H4 (cell line): ENCODE measurements around the gene AAK1. TPM values are rescaled to one million over a fixed set of nuclear protein-coding genes. Genes with fewer than 3 reads are reported as not detected.

Source experiments
- DNase-seq: peaks from one replicate; pipeline ENCODE4 v3.0.0-alpha.2; 2015; ENCODE audit warnings: low spot score
- total RNA-seq: library from RNA; depleted of rRNA; stranded (reverse); fragments of >200 nt; shearing (Covaris generic); gene quantifications from 2 replicates; pipeline ENCODE4 v1.2.3, GENCODE V29; 2014

AAK1 gene
- total RNA-seq, 1 experiment from 2014 or later, result 19.8 TPM

- no peak for DNase-seq
Observed at GRCh38 chr2:69539549-69539908, 104.0 kb downstream of the AAK1 start.

- no peak for DNase-seq
Observed at GRCh38 chr2:69538872-69539548, 104.5 kb downstream of the AAK1 start.

GRCh38 chr2:69538249-69538648 lies 105.3 kb downstream of the AAK1 start:
- no peak for DNase-seq

- DNase-seq, result no peak
Observed at GRCh38 chr2:69535817-69536241, 107.7 kb downstream of the AAK1 start.

DNA sequence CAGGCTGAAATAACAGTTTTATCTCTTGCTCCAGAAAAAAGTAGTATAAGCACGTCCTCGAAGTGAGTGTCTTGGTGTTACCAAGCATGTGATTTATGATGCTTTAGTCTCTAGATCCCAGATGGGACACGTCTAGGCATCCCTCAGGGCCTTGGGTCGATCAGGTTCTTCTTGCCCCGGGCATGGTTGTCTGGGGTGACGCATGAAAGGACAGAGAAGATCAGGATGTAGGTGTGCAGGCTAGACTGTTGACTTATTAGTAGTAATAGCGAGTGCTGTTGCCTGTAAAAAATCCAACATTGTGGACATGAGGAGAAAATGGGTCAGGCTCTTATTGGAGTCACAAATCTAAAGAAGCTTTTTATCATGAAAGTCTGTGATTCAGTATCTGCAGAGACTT lies 112.4 kb downstream of the AAK1 start:
- DNase-seq, result no peak

- no peak for DNase-seq
Observed at GRCh38 chr2:69529480-69529879, 114.1 kb downstream of the AAK1 start.

DNA sequence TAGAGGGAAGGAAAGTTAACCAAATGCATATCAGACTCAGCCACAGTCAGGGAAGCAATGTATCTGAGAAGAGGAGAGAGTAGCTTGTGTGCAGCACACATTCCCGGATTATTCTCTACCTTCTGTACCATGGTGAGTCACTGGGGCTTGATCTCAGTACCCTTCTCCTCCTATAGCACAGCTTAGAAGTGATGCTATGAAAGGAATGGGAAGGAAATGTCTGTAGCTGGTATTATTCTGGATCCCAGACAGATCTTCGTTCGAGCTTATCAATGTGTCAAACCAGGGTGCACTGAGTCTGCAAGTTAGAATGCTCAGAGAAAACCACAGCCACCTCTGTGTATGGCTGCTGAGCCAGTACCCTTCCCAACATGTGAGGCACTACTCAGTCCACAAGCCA lies 118.3 kb downstream of the AAK1 start:
- no peak for DNase-seq

- no peak for DNase-seq
Observed at GRCh38 chr2:69524799-69525198, 118.7 kb downstream of the AAK1 start.

DNA sequence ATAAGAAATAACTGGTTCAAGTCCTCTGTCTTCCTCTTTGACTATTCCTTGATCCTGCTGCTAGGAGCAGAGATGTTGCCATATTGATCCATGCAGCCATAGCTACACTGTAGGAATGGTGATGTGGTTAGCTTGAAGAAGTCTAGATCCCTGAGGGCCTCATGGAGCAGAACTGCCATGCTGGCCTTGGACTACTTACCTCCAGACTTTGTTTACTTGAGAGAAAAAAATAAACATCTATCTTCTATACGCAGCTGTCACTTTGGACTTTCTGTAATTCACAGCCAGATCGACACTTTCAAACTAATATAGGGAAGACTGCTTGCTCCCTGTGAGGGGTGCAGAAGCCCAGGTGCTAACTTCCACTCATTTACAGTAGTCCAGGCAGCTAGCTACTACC lies 121.8 kb downstream of the AAK1 start:
- no peak for DNase-seq

DNA sequence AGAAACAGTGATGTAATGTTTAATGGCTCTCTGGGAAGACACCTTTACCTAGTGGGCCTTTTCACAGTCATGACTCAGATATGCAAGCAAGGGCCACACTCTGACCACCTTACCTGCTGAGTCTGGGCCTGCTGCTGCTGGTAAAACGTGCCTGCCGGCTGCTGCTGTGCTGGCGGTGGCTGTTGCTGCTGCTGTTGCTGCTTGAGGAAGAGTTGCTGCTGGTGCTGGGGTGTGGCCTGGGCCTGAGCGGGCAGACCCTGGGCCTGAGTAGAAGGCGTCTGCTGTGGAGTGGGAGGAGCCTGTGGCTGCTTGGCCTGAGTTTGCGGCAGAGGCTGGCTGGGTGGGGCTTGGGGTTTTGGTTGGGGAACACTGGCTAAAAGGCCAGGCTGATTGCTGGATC lies 124.7 kb downstream of the AAK1 start:
- DNase-seq, result no peak

DNA sequence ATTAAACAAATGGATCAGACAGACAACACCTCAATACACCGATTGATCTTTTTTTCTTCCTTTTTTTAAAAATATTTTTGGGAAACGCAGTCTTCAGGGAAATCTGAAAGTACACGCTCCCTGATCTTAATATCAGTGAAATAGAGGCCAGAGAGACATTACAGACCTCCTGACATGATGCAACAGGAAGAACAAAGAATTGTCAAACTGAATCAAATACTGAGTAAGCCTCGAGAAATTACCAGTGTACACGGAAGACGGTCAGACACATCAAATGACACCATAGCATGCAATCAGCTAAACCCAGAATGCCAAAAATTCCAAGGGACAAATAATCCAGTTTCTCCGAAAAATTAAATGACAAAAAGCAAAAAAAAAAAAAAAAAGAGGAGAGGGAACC lies 126.1 kb downstream of the AAK1 start:
- no peak for DNase-seq

GRCh38 chr2:69514819-69515218 lies 128.7 kb downstream of the AAK1 start:
- no peak for DNase-seq

DNA sequence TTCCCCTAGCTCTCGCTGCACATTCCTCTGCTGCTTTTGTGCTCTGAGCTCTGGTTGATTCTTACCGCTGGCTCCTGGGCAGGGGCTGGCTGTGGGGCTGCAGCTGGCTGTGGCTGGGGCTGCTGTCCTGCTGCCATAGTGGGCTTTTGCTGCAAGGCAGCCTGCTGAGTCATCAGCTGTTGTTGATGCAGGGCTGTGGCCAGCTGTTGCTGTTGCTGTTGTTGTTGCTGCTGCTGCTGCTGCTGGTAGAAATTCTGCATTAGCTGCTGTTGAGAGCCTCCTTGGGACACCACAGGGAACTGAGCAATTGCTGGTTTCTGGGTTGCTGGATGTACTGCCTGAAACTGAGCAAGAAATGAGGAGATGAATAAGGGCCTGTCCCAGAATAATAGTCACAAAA lies 129.1 kb downstream of the AAK1 start:
- peak; percentile 42 for DNase-seq

DNA sequence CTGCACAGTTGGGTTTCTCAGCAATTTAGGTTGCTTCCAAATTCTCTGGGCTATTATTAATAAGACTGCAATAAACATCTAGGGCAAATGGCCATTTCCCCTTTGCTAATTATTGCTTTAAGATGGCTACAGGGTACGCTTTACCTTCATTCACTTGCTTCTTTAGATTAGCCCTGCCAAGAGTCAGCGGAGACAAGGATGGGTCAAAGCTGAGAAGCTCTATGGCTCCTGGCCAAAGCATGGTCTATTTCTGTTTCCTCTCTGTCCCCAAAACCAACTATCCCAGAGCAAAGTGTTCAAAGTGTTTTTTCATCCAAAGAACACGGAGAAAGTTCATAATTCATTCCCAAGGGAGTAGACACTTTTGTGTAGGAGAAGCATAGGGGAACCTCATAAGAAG lies 131.1 kb downstream of the AAK1 start:
- no peak for DNase-seq

- DNase-seq, result no peak
Observed at GRCh38 chr2:69510204-69510603, 133.3 kb downstream of the AAK1 start.

DNA sequence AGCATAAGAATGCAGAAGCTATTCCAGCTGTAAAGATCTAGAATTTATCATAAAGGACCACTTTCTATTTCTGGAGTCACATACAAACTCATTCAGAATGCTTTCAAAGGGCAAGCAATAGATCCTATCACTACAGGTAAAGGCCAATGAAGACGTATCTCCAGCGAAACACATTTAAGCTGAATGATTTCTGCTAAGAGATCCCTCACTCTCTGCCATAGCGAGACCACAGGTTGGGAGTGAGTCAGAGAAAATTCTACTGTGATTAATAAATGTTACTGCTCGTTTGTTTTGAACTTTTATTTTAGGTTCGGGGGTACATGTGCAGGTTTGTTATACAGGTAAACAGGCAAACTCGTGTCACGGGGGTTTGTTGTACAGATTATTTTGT lies 133.8 kb downstream of the AAK1 start:
- DNase-seq, result no peak

DNA sequence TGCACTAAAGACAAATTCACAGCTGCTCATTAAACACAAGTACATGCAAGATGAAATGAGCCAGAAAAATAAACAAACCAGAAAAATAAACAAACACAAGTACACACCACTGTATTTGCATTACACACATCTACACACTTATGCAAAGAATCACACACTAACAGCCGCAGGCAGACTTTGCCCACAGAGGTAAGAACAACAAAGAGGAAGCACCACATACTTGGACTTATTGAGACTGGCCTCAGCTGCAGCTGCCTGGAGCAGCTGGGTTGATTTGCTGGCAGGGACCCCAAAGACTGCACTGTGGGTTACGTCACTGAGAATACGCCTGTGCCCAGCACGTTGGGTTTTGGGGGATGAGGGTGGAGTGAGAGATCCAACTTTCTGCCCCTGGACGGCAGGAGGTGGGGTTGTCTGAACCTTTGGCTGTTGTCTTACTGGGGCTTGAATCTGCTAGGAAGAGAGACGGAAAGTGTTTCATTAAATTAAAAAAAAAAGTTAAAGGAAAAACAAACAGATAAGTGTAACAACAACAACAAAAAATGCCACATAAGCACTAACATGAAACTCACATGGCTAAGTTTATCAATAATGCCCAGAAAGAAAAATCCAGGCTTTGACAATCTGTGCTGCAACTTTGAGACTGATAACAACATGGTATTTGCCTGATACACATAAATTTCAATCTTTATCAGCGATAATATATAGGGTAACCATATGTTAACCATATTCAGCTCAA lies 134.4 kb downstream of the AAK1 start:
- DNase-seq, result no peak

DNA sequence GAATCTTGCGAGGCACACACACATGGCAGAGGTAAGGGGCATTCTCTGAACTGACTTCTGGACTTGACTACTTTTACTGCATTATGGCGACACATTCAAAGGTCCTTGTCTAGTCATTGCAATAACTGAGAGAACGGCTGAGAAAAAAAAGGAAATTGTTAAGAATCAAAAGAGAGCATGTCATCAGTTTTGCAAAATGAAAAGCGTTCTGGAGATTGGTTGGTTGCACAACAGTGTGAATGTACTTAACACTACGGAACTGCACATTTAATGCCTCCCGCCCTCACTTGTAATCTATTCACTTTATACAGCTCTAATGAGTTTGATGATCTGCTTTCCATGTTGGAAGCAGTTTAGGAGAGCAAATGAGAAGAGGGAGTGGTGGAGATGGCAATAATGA lies 137.8 kb downstream of the AAK1 start:
- DNase-seq, result no peak

DNA sequence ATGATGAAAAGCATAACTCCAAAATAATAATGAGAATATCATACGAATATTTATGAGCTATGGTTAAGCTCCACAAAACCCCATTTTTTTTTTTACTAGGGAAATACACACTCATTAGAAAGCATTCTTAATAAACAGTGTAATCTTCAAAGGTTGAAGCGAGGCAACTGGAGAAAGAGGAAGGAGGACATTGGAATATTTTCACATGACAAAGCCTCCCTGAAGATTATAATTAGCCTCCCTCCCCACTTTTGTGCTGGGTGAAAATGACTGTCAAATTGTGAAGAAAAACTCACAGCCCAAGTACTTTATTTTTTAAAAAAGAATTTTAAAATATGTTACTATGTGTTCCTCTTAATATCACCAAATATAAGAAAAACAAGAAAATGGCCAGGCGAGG lies 142.2 kb downstream of the AAK1 start:
- no peak for DNase-seq

DNA sequence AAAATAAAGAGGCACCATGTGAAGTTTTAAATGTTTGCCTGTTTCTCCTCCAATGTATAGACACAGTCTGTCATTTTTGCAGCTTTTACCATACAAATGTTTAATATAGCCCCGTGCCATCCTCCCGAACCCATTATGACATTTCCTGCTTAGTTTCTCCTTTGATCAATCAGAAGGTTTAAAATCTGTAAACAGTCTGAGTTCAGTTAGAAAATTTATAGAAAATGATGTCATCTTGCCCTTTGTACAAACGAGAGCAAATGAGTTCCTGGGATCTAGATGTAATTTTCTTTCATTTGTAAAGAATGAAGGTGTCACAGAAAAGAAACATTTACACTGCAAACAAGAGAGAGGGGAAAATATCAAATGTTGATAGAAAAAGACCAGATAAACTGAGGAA lies 143.6 kb downstream of the AAK1 start:
- no peak for DNase-seq

DNA sequence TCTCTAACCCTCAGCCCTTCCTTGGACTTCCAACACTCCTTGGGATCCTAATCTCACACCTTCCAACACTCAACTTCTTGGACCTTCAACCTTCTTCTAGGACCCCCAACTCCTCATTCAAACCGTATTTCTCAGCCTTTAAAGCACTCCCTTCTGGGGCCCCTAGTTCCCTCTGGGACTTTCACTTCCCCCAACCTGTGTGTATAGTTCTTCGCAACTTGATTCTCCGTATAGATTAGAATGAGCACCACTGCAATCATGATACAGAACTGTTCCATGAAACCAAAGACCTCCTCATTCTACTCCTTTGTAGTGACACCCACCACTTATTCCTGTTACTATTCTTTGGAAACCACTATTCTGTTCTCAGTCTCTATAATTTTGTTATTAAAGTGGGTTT lies 144.3 kb downstream of the AAK1 start:
- no peak for DNase-seq

DNA sequence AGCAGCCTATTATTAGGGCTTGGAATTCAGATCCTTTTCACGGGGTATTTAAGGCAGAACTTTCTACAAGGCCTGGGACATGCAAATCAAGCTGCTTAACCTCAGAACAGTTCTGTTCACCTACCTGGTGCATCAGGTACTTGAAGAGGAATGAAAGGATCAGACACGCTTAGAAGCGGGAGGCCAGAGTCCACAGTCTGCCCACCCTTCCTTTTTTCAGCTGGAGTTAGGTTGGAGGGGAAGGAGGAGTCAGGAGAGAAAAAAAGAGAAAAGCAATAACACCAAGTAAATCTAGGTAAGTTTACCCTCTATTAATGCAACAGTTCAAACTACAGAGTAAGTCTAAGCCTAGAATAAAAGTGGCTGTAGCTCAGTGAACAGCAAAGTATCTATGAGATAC lies 147.7 kb downstream of the AAK1 start:
- DNase-seq, result no peak

- DNase-seq, result no peak
Observed at GRCh38 chr2:69495008-69495407, 148.5 kb downstream of the AAK1 start.

- DNase-seq, result no peak
Observed at GRCh38 chr2:69494126-69494525, 149.4 kb downstream of the AAK1 start.
